ENCODE measurements around the gene IQSEC3.

- TF ChIP-seq EP300 (IDR thresholded peaks at IDR 0.05; ENCODE audit: borderline replicate concordance in 1 of 2, control insufficient read depth in 1 of 2, low read depth in 2 of 2, low read length in 2 of 2) (no peak), CTCF (IDR thresholded peaks at IDR 0.05 in 2 of 3, conservative IDR thresholded peaks at IDR 0.05 in 1 of 3; ENCODE audit: control insufficient read depth in 2 of 3, extremely low read depth in 1 of 3, insufficient read depth in 1 of 3, low read depth in 3 of 3, low read length in 3 of 3) (no peak)
Measured at GRCh38 chr12:175759-176158, 109.2 kb downstream of the IQSEC3 start.
